Glutamatergic neuron (in vitro differentiated cells): ENCODE data around the gene DYNLT4. TPM values are rescaled to one million over a fixed set of nuclear protein-coding genes. Genes with fewer than 3 reads are reported as not detected.

Source experiments
- DNase-seq: peaks from one replicate; pipeline ENCODE4 v3.0.0; 2022
- H3K27ac Mint-ChIP-seq: one replicate; pipeline ENCODE4 v1.8.0; 2020; ENCODE audit warnings: mild to moderate bottlenecking, mixed read lengths, inconsistent platforms; ENCODE audit not compliant: unreplicated experiment
- H3K27me3 Mint-ChIP-seq: one replicate; pipeline ENCODE4 v1.8.0; 2020; ENCODE audit warnings: mild to moderate bottlenecking, moderate library complexity, mixed read lengths, inconsistent platforms; ENCODE audit not compliant: unreplicated experiment
- H3K36me3 Mint-ChIP-seq: one replicate; pipeline ENCODE4 v1.8.0; 2020; ENCODE audit warnings: mild to moderate bottlenecking, mixed read lengths, inconsistent platforms; ENCODE audit not compliant: unreplicated experiment
- H3K4me1 Mint-ChIP-seq: one replicate; pipeline ENCODE4 v1.8.0; 2020; ENCODE audit warnings: mild to moderate bottlenecking, low read depth, mixed read lengths, inconsistent platforms; ENCODE audit not compliant: unreplicated experiment
- H3K4me3 Mint-ChIP-seq: one replicate; pipeline ENCODE4 v1.8.0; 2020; ENCODE audit warnings: mild to moderate bottlenecking, mixed read lengths, inconsistent platforms; ENCODE audit not compliant: unreplicated experiment
- H3K9me3 Mint-ChIP-seq: one replicate; pipeline ENCODE4 v1.8.0; 2020; ENCODE audit warnings: mild to moderate bottlenecking, moderate library complexity, mixed read lengths, inconsistent platforms; ENCODE audit not compliant: unreplicated experiment
- CTCF ChIP-seq: fragments of 200-600 bp; sonication (generic); IDR thresholded peaks from one replicate; pipeline ENCODE4 v1.5.0; 2021; ENCODE audit not compliant: partially characterized antibody, unreplicated experiment
- total RNA-seq: library from RNA; stranded (reverse); fragmentation: NEBNext Ultra II Directional; extraction: Animal tissue kit (Norgen Biotek cat#: 25700); gene quantifications from one replicate; pipeline ENCODE4 v1.2.1, GENCODE V29; 2021; ENCODE audit not compliant: unreplicated experiment

DYNLT4 gene
- total RNA-seq, 1 donor from 2014 or later: not detected

GRCh38 chr1:44757420-44757819, 49.7 kb downstream of the DYNLT4 start:
- Mint-ChIP-seq H3K4me3 (no peak overlapping the region), H3K27me3 (no peaks in the 10 kb centered on the region), H3K36me3 (no peaks in the 10 kb centered on the region), H3K4me1 (no peaks in the 10 kb centered on the region), H3K9me3 (no peaks in the 10 kb centered on the region), H3K27ac (no peak overlapping the region)
- DNase-seq: no peak
- no peak for TF ChIP-seq CTCF

Other genes with a start within 250 kb of the DYNLT4 start
- 10.1 TPM for gene TMEM53, start 132.9 kb downstream of the DYNLT4 start, total RNA-seq
- 4.9 TPM for gene ARMH1, start 132.6 kb downstream of the DYNLT4 start, total RNA-seq
- not detected for gene RNU5D-1, start 76.2 kb downstream of the DYNLT4 start, total RNA-seq
- 8.6 TPM for gene KIF2C, start 67.5 kb downstream of the DYNLT4 start, total RNA-seq
- 988 TPM for gene RPS8, start 31.8 kb downstream of the DYNLT4 start, total RNA-seq
- 0.88 TPM for gene BEST4, start 19.2 kb downstream of the DYNLT4 start, total RNA-seq
- 89.3 TPM for gene PLK3, start 7.0 kb downstream of the DYNLT4 start, total RNA-seq
- gene BTBD19, start 1.2 kb upstream of the DYNLT4 start, total RNA-seq: 5.9 TPM
- 20.3 TPM for gene PTCH2, start 35.9 kb upstream of the DYNLT4 start, total RNA-seq
- gene EIF2B3, start 179.2 kb upstream of the DYNLT4 start, total RNA-seq: 50.0 TPM
- 137 TPM for gene HECTD3, start 204.0 kb upstream of the DYNLT4 start, total RNA-seq
- 90.4 TPM for gene UROD, start 204.9 kb upstream of the DYNLT4 start, total RNA-seq